ENCODE data around the gene PRKN.

Gene PRKN

DNA sequence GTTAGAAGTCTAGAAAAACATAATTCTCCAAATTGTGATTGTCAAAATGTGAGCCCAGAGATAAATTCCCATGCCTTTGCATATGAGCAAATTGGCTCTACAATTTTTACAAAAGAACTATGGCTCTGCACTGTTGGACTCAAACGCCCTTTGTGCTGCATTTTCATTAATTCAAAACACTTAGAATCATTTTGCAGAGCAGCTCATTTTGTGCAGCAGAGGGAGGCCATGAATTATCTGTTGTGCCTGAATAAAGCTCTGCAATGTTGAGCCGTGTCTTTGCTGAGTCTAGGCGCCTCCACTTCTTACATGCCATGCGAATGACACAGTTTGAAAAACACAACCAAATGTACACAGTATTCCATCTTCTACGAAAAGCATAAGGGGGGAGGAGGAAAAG is 230.2 kb downstream of the PRKN start:
- H3K27me3 ChIP-seq (ENCODE audit: insufficient read depth, low read length, poor library complexity): no peaks in the 10 kb centered on the region
- no peaks in the 10 kb centered on the region for H3K79me2 ChIP-seq (ENCODE audit: insufficient read depth, low read length)
- no peaks in the 10 kb centered on the region for H3K4me1 ChIP-seq (ENCODE audit: insufficient read depth, low read length)
- DNase-seq (no peak), ATAC-seq (ENCODE audit: insufficient read depth, low read depth) (no peak)
- H3K36me3 ChIP-seq (ENCODE audit: insufficient read depth, low read length): no peaks in the 10 kb centered on the region
- TF ChIP-seq, protein P1, sequence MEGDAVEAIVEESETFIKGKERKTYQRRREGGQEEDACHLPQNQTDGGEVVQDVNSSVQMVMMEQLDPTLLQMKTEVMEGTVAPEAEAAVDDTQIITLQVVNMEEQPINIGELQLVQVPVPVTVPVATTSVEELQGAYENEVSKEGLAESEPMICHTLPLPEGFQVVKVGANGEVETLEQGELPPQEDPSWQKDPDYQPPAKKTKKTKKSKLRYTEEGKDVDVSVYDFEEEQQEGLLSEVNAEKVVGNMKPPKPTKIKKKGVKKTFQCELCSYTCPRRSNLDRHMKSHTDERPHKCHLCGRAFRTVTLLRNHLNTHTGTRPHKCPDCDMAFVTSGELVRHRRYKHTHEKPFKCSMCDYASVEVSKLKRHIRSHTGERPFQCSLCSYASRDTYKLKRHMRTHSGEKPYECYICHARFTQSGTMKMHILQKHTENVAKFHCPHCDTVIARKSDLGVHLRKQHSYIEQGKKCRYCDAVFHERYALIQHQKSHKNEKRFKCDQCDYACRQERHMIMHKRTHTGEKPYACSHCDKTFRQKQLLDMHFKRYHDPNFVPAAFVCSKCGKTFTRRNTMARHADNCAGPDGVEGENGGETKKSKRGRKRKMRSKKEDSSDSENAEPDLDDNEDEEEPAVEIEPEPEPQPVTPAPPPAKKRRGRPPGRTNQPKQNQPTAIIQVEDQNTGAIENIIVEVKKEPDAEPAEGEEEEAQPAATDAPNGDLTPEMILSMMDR (IDR thresholded peaks at IDR 0.05; ENCODE audit: borderline replicate concordance, extremely low read depth, low read length, poor library complexity, severe bottlenecking): no peak
- no peak for TF ChIP-seq EZH2 (IDR thresholded peaks at IDR 0.05; ENCODE audit: borderline replicate concordance, low read depth, low read length, severe bottlenecking)
- H3K4me3 ChIP-seq (ENCODE audit: low read depth in 1 of 2, low read length in 2 of 2): no peak overlapping the region
- H2AFZ ChIP-seq (ENCODE audit: low read depth, low read length): no peak overlapping the region
- no peaks in the 10 kb centered on the region for H4K20me1 ChIP-seq (ENCODE audit: insufficient read depth, low read length)
- no peaks in the 10 kb centered on the region for H3K9me3 ChIP-seq (ENCODE audit: insufficient read depth, low read length, severe bottlenecking)
- no peak overlapping the region for H3K9ac ChIP-seq (ENCODE audit: low read depth, low read length)
- H3K4me2 ChIP-seq (ENCODE audit: insufficient read depth, low read length): no peak overlapping the region
- no peak overlapping the region for H3K27ac ChIP-seq (ENCODE audit: low read length)

DNA sequence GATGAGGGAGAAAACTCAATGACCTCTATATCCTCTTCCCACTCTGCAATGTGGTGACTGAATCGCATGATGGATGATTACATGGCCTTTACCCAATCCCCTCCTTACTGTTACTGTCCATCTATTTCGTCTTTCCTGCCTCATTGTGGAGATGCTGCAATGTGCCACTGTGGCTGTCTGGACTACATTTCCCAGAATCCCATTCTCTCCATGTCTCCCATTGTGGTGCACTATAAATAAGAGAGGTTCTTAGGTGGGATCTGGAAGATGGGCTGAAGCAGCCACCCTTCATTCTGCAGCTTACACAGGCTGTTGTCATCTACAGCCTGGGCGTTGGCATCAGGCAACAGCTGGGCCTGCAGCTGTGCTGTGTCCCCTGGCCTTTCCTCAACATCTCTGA is 233.6 kb downstream of the PRKN start:
- H3K27ac ChIP-seq (ENCODE audit: low read length): no peak overlapping the region
- ATAC-seq (ENCODE audit: insufficient read depth, low read depth): no peak

DNA sequence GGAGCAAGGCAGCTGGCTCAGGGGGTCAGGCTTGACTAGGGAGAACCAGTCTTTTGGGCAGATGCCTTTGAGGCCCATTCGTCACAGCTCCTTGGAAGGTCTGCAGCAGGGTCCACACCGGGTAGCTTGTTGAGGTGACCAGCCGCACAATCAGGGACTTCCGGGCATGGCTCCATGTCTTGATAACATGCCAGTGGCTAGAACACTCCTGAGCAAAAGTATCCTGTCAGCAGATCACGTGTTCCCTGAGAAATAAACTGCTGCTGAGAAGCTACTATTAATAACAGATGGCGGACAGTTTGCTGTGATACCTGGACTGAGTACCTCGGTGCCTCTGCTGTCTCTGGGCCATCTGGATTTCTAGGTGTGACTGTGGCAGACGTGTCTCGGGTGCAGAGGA is 235.9 kb downstream of the PRKN start:
- H4K20me1 ChIP-seq (ENCODE audit: insufficient read depth, low read length): no peaks in the 10 kb centered on the region
- H3K4me2 ChIP-seq (ENCODE audit: insufficient read depth, low read length): no peak overlapping the region
- H3K9ac ChIP-seq (ENCODE audit: low read depth, low read length): no peak overlapping the region
- no peaks in the 10 kb centered on the region for H3K27me3 ChIP-seq (ENCODE audit: insufficient read depth, low read length, poor library complexity)
- H3K9me3 ChIP-seq (ENCODE audit: insufficient read depth, low read length, severe bottlenecking): peaks cover 7% of the 10 kb centered on the region
- no peak overlapping the region for H3K4me3 ChIP-seq (ENCODE audit: low read depth in 1 of 2, low read length in 2 of 2)
- H3K4me1 ChIP-seq (ENCODE audit: insufficient read depth, low read length): no peaks in the 10 kb centered on the region
- no peak overlapping the region for H2AFZ ChIP-seq (ENCODE audit: low read depth, low read length)
- ATAC-seq (ENCODE audit: insufficient read depth, low read depth) (no peak), DNase-seq (no peak)
- TF ChIP-seq, protein P1 (IDR thresholded peaks at IDR 0.05; ENCODE audit: borderline replicate concordance, extremely low read depth, low read length, poor library complexity, severe bottlenecking): no peak
- no peak for TF ChIP-seq EZH2 (IDR thresholded peaks at IDR 0.05; ENCODE audit: borderline replicate concordance, low read depth, low read length, severe bottlenecking)
- H3K27ac ChIP-seq (ENCODE audit: low read length): no peak overlapping the region
- H3K79me2 ChIP-seq (ENCODE audit: insufficient read depth, low read length): no peaks in the 10 kb centered on the region
- no peaks in the 10 kb centered on the region for H3K36me3 ChIP-seq (ENCODE audit: insufficient read depth, low read length)

More for the DNA sequence above, 233.6 kb downstream of the PRKN start:
- H4K20me1 ChIP-seq (ENCODE audit: insufficient read depth, low read length): no peaks in the 10 kb centered on the region
- no peak overlapping the region for H3K4me3 ChIP-seq (ENCODE audit: low read depth in 1 of 2, low read length in 2 of 2)
- TF ChIP-seq EZH2 (IDR thresholded peaks at IDR 0.05; ENCODE audit: borderline replicate concordance, low read depth, low read length, severe bottlenecking): no peak
- TF ChIP-seq, protein P1 (IDR thresholded peaks at IDR 0.05; ENCODE audit: borderline replicate concordance, extremely low read depth, low read length, poor library complexity, severe bottlenecking): no peak
- no peak overlapping the region for H3K4me2 ChIP-seq (ENCODE audit: insufficient read depth, low read length)
- H3K9ac ChIP-seq (ENCODE audit: low read depth, low read length): no peak overlapping the region
- H3K27me3 ChIP-seq (ENCODE audit: insufficient read depth, low read length, poor library complexity): no peaks in the 10 kb centered on the region
- no peak overlapping the region for H2AFZ ChIP-seq (ENCODE audit: low read depth, low read length)
- no peaks in the 10 kb centered on the region for H3K79me2 ChIP-seq (ENCODE audit: insufficient read depth, low read length)
- no peaks in the 10 kb centered on the region for H3K4me1 ChIP-seq (ENCODE audit: insufficient read depth, low read length)
- no peak for DNase-seq
- H3K36me3 ChIP-seq (ENCODE audit: insufficient read depth, low read length): no peaks in the 10 kb centered on the region
- H3K9me3 ChIP-seq (ENCODE audit: insufficient read depth, low read length, severe bottlenecking): peaks cover 7% of the 10 kb centered on the region

Measured in DND-41 (cell line).